Right lobe of liver (tissue), 6 donors: ENCODE measurements around the gene DYNLL1. TPM values are rescaled to one million over a fixed set of nuclear protein-coding genes. Genes with fewer than 3 reads are reported as not detected.

ENCODE experiments used
- ATAC-seq, 4 donors: fragments of 200-7000 bp; cut with Tn5 transposase; one replicate each; pipeline ENCODE4 v1.9.1; 2020; ENCODE audit warnings: mild to moderate bottlenecking in 4 of 4, moderate library complexity in 4 of 4
- DNase-seq, 3 donors: peaks; one replicate each; pipeline ENCODE4 v3.0.0-alpha.2; 2020
- H3K27ac ChIP-seq, 3 donors: fragments of 200-600 bp; one replicate each; pipeline ENCODE4 v1.8.0; 2022
- H3K27me3 ChIP-seq, 2 donors: fragments of 200-600 bp; one replicate each; pipeline ENCODE4 v1.8.0; 2022
- H3K36me3 ChIP-seq, 4 donors: fragments of 200-600 bp; sonication (generic) in 1 of 4; one replicate each; pipeline versions ENCODE4 v1.5.1 to v1.8.0; 2017 to 2022; ENCODE audit warnings: control low read depth in 1 of 4
- H3K4me1 ChIP-seq, 4 donors: fragments of 200-600 bp; sonication (generic) in 1 of 4; one replicate each; pipeline versions ENCODE4 v1.5.1 to v1.8.0; 2017 to 2022; ENCODE audit warnings: control low read depth in 1 of 4
- H3K4me3 ChIP-seq, 3 donors: fragments of 200-600 bp; one replicate each; pipeline ENCODE4 v1.8.0; 2022
- H3K9me3 ChIP-seq, 4 donors: fragments of 200-600 bp; sonication (generic) in 1 of 4; one replicate each; pipeline versions ENCODE4 v1.5.1 to v1.8.0; 2017 to 2022; ENCODE audit warnings: control low read depth in 1 of 4
- POLR2A ChIP-seq: fragments of 450-650 bp; IDR thresholded peaks from one replicate; pipeline ENCODE4 v1.6.1; 2017; ENCODE audit warnings: antibody characterized with exemption, mild to moderate bottlenecking
- WGBS: methylation state at CpG from one replicate; pipeline ENCODE4 v1.1.6; 2018; ENCODE audit warnings: low coverage, low lambda C conversion rate; ENCODE audit not compliant: insufficient coverage; ENCODE audit errors: missing lambda C conversion rate; 5-methylcytosine and 5-hydroxymethylcytosine counted together
- intact Hi-C, 2 donors: fragments of 100-400 bp; cut with DNase I; formaldehyde crosslinking; loops; one replicate each; pipeline versions ENCODE4 v1.11.2 to v1.14.1; 2022
- total RNA-seq, 6 experiments: library from RNA; depleted of rRNA in 2 of 6; stranded (reverse); fragments of >200 nt in 2 of 6; fragmentation: NEBNext Ultra II Directional in 3 of 6; extraction: Animal tissue kit (Norgen Biotek cat#: 25700) in 3 of 6; gene quantifications; one replicate each; pipeline versions ENCODE4 v1.1.0 to v1.2.4, GENCODE V29; 2016 to 2023
- TF ChIP-seq, protein P1 (sequence below), 4 donors: fragments of 200-600 bp in 3 of 4; fragments of 450-650 bp in 1 of 4; IDR thresholded peaks; one replicate each; pipeline versions ENCODE4 v1.5.1 to v1.8.0; 2016 to 2022; ENCODE audit warnings: antibody characterized with exemption in 4 of 4, mild to moderate bottlenecking in 2 of 4
- donor health status: DM: no; HTN: yes; CAD: no.
- donor health status: DM: no; HTN: no; CAD: no.
- donor health status: DM: no; HTN: no; CAD: no.
- donor health status: DM: no; HTN: yes; CAD: no.
- donor health status: DM: no; HTN: yes; CAD: no.

The DYNLL1 gene
- total RNA-seq, 6 experiments from 2014 or later: 85.0 to 189 (median 164) TPM

DNA sequence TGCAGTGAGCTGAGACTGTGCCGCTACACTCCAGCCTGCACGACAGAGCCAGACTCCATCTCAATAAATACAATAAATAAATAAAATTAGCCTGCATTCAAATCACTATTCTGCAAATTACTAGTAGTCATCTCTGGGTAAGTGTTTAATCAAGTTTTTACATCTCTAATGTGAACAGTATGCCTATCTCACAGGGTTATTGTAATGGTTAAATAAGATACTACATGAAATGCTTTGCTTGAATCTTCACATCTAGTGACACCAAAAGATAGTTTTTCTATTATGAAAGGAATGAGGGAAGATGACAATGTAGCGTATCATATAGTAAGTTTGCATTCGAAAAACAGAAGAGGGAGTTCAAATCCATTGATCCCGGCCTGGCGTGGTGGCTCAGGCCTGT lies 28.5 kb upstream of the DYNLL1 start:
- Histone ChIP-seq H3K27me3 (no peaks in the 10 kb centered on the region), H3K9me3 (no peaks in the 10 kb centered on the region), H3K27ac (no peak overlapping the region), H3K4me3 (no peak overlapping the region), H3K36me3 (peaks cover 10 to 31% (median 22%) of the 10 kb centered on the region in 4 donors), H3K4me1 (peaks cover 0 to 32% (median 0%) of the 10 kb centered on the region in 4 donors)
- TF ChIP-seq, protein P1, sequence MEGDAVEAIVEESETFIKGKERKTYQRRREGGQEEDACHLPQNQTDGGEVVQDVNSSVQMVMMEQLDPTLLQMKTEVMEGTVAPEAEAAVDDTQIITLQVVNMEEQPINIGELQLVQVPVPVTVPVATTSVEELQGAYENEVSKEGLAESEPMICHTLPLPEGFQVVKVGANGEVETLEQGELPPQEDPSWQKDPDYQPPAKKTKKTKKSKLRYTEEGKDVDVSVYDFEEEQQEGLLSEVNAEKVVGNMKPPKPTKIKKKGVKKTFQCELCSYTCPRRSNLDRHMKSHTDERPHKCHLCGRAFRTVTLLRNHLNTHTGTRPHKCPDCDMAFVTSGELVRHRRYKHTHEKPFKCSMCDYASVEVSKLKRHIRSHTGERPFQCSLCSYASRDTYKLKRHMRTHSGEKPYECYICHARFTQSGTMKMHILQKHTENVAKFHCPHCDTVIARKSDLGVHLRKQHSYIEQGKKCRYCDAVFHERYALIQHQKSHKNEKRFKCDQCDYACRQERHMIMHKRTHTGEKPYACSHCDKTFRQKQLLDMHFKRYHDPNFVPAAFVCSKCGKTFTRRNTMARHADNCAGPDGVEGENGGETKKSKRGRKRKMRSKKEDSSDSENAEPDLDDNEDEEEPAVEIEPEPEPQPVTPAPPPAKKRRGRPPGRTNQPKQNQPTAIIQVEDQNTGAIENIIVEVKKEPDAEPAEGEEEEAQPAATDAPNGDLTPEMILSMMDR (IDR thresholded peaks at IDR 0.05): no peak
- no peak for TF ChIP-seq POLR2A
- ATAC-seq: no peak
- no peak for DNase-seq
- intact Hi-C loops: no loop called here
- WGBS: 89% methylated on average over 6 of the region's 6 CpGs

DNA sequence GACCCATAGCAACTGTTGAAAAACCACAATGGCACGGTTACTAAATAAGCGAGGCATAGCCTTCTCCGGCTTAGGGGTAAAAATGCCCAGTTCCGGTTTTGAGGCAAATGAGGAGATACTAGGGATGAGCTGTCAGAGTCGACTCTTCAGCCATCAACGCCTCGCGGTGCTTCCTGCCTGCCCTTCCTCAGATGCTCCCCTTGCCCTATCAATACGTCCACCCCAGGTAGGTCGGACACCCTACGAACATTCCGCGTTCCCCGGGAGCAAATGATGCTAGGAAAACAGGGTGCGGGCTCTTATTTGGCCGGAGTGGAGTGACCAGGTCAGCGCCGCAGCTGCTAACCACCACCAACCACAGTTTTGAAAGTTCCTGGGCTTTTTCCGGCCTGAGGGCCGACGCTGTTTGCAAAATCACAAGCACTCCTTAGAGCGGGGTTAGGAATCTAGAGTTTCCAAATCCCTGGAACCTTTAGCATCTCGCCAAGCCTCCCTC lies 27.5 kb upstream of the DYNLL1 start:
- TF ChIP-seq, protein P1 (IDR thresholded peaks at IDR 0.05): no peak
- TF ChIP-seq POLR2A: no peak

DNA sequence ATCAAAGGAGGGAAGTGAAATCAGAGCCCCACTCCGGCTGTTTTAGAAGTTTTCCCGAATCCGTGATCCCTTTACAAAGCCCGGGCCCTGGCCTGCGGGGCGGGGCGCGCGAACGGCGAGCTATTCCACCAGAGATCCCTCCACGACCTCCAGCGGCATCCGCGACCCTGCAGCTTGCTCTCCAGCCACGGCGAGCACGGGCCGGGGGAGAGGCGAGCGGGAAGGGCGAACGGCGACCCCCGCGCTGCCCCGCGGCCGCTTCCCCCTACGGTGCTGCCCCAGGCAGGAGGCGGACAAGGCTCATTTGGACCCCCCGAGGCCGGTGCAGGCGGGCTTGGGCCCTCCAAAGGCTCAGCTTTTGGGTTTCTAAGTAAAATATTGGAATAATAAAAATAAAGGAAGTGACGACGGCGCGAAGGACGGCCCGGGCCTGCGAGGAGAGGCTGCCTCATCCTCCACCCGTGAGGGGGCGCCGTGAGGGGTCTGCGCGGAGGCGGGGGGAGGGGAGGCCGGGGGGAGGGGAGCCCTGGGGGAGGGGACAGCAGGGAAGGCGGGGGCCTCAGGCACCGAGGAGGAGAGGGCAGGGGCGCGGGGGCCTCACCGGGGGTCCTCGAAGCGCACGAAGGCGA lies 27.0 kb upstream of the DYNLL1 start:
- under 1% methylated on average over 45 of the region's 57 CpGs for WGBS
- Histone ChIP-seq H3K4me1 (peaks cover 0 to 32% (median 0%) of the 10 kb centered on the region in 4 donors), H3K27me3 (no peaks in the 10 kb centered on the region), H3K9me3 (no peaks in the 10 kb centered on the region), H3K27ac (peak overlapping the region; percentile 76 to 92 (median 83)), H3K4me3 (peak overlapping the region; percentile 84 to 89 (median 88)), H3K36me3 (peaks cover 0 to 16% (median 9%) of the 10 kb centered on the region in 4 donors)
- peak in 2 of 3 donors; percentile 50 to 59 for DNase-seq
- ATAC-seq: peak; percentile 13 to 41 (median 30)
- TF ChIP-seq POLR2A: no peak
- intact Hi-C loops: no loop called here

More for the DNA sequence above, 27.5 kb upstream of the DYNLL1 start:
- H3K36me3 ChIP-seq: peaks cover under 1 to 21% (median 14%) of the 10 kb centered on the region in 4 donors
- ATAC-seq: peak; percentile 3 to 31 (median 20)
- under 1% methylated on average over 22 of the region's 23 CpGs for WGBS
- peaks cover 0 to 32% (median 0%) of the 10 kb centered on the region in 4 donors for H3K4me1 ChIP-seq
- peak in 2 of 3 donors; percentile 37 to 59 for DNase-seq
- no peaks in the 10 kb centered on the region for H3K9me3 ChIP-seq
- H3K4me3 ChIP-seq: peak overlapping the region; percentile 84 to 89 (median 88)
- H3K27ac ChIP-seq: peak overlapping the region; percentile 76 to 92 (median 83)
- H3K27me3 ChIP-seq: no peaks in the 10 kb centered on the region
- intact Hi-C loops: no loop called here

DNA sequence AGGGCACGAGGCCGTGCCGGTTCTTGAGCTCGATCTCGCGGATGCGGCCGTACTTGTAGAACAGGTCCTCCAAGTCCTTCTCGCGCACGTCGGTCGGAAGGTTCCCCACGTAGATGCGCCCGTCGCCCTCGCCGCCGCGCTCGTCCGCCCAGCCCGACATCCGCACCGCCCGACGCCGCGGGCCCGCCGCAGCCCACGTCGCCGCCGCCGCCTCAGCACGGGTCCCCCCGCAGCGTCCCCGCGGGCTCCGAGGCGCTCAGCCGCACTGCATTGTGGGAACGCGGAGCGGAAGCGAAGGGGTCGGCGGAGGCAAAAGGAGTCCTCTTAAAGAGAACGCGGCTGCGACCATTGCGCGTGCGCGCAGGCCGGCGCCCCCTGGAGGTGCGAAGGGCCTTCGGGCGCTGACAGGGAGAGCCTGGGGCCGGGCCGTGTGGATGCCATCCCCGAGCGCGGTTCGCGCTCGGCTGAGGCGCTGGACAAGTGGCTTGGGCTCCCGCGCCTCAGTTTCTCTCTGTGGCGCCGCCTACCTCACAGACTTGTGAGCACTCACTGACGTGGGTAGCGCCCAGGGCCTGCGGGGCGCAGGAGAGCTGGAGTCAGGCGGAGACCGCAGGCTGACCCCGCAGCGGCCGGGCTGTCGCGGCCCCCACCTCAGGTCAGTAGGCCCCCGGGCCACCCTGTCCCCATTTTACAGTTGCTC lies 26.3 kb upstream of the DYNLL1 start, which contains the start of gene SRSF9:
Gene SRSF9 (minus strand): TSS at position 299 of the 700 bp plus-strand sequence. CDS start 139 bp downstream, at position 160.
- Histone ChIP-seq H3K4me3 (peak within 1 kb of the TSS; percentile 84 to 89 (median 88)), H3K9me3 (no peaks in the 10 kb centered on the region), H3K27me3 (no peaks in the 10 kb centered on the region), H3K27ac (peak within 1 kb of the TSS; percentile 76 to 92 (median 83)), H3K36me3 (peaks cover 0 to 11% (median 6%) of the 10 kb centered on the region in 4 donors), H3K4me1 (peaks cover 0 to 32% (median 0%) of the 10 kb centered on the region in 4 donors)
- TF ChIP-seq POLR2A: peak; percentile 79
- TF ChIP-seq, protein P1 (IDR thresholded peaks at IDR 0.05): peak; percentile 87 to 96 (median 92)
- 0% methylated on average over 14 of the region's 88 CpGs for WGBS
- DNase-seq: peak; percentile 97
- intact Hi-C loops: no loop called here
- peak; percentile 95 to 98 (median 96) for ATAC-seq
